HEK293 (cell line): ENCODE results near the gene ZNF410.
A peak's percentile ranks its signal among the peaks of the same experiment; 100 is the strongest.

Experiments used
- CTCF ChIA-PET: fragments of 350-600 bp; formaldehyde crosslinking; extraction: SDS; loops from one replicate; lab custom pipeline; 2021; ENCODE audit warnings: antibody characterized with exemption; lab: Yijun Ruan, JAX
- POLR2A ChIA-PET: fragments of 300-600 bp; formaldehyde crosslinking; extraction: SDS; loops from one replicate; lab custom pipeline; 2020; ENCODE audit warnings: antibody characterized with exemption, inconsistent platforms; lab: Yijun Ruan, JAX
- H3K27ac ChIP-seq: fragments of 200-500 bp; sonication (Bioruptor generic); 2 replicates; pipeline ENCODE4 v1.5.1; 2014; ENCODE audit warnings: low read depth, low read length, control low read depth, inconsistent platforms; ENCODE audit errors: extremely low read depth
- H3K36me3 ChIP-seq, 2 experiments: fragments of 200-500 bp in 1 of 2; sonication (Bioruptor generic) in 1 of 2; 1 replicate in 1 of 2; 2 replicates in 1 of 2; pipeline ENCODE4 v1.5.1; 2014 to 2017; ENCODE audit warnings: inconsistent platforms in 2 of 2, low read length in 2 of 2; ENCODE audit not compliant: control insufficient read depth in 2 of 2, insufficient read depth in 1 of 2
- H3K4me1 ChIP-seq: fragments of 200-500 bp; sonication (Bioruptor generic); 2 replicates; pipeline ENCODE4 v1.5.1; 2014; ENCODE audit warnings: mild to moderate bottlenecking, low read length, inconsistent platforms; ENCODE audit not compliant: control insufficient read depth, insufficient read depth
- H3K4me3 ChIP-seq: 2 replicates; pipeline ENCODE4 v1.5.1; 2011; ENCODE audit warnings: low read depth, mild to moderate bottlenecking, control low read depth, low read length, moderate library complexity
- H3K9me3 ChIP-seq: fragments of 200-500 bp; sonication (Bioruptor generic); 2 replicates; pipeline ENCODE4 v1.5.1; 2014; ENCODE audit warnings: low read depth, low read length, inconsistent platforms; ENCODE audit not compliant: control insufficient read depth, insufficient read depth
- FEZF1 ChIP-seq: fragments of 450-650 bp; formaldehyde crosslinking; IDR thresholded peaks from 2 replicates; pipeline ENCODE4 v1.5.1; 2016; ENCODE audit warnings: missing biosample characterization, missing genetic modification characterization
- HOXA7 ChIP-seq: sonication (generic); formaldehyde crosslinking; IDR thresholded peaks from 2 replicates; pipeline ENCODE4 v1.8.1; 2022; ENCODE audit warnings: missing genetic modification reagents, borderline replicate concordance
- YY1 ChIP-seq: fragments of 450-650 bp; formaldehyde crosslinking; IDR thresholded peaks from 2 replicates; pipeline ENCODE4 v1.5.1; 2018; ENCODE audit warnings: missing biosample characterization, missing genetic modification characterization
- YY2 ChIP-seq: fragments of 450-650 bp; formaldehyde crosslinking; IDR thresholded peaks from 2 replicates; pipeline ENCODE4 v1.5.1; 2016; ENCODE audit warnings: missing biosample characterization, missing genetic modification characterization
- ZBTB1 ChIP-seq: fragments of 450-650 bp; formaldehyde crosslinking; IDR thresholded peaks from 2 replicates; pipeline ENCODE4 v1.5.1; 2016; ENCODE audit warnings: missing biosample characterization, missing genetic modification characterization
- ZBTB48 ChIP-seq: fragments of 450-650 bp; formaldehyde crosslinking; IDR thresholded peaks from 2 replicates; pipeline ENCODE4 v1.5.1; 2016; ENCODE audit warnings: missing biosample characterization, missing genetic modification characterization
- ZFP41 ChIP-seq: fragments of 450-650 bp; formaldehyde crosslinking; IDR thresholded peaks from 2 replicates; pipeline ENCODE4 v1.5.1; 2016; ENCODE audit warnings: missing biosample characterization, missing genetic modification characterization, borderline replicate concordance
- ZNF19 ChIP-seq: fragments of 450-650 bp; formaldehyde crosslinking; IDR thresholded peaks from 2 replicates; pipeline ENCODE4; 2016; ENCODE audit warnings: missing biosample characterization, missing genetic modification characterization, low read depth
- ZNF239 ChIP-seq: fragments of 450-650 bp; formaldehyde crosslinking; IDR thresholded peaks from 2 replicates; pipeline ENCODE4 v1.5.1; 2016; ENCODE audit warnings: missing biosample characterization, missing genetic modification characterization
- ZNF335 ChIP-seq: fragments of 450-650 bp; formaldehyde crosslinking; conservative IDR thresholded peaks from 2 replicates; pipeline ENCODE4 v1.5.1; 2016; ENCODE audit warnings: missing biosample characterization, missing genetic modification characterization
- ZNF423 ChIP-seq: fragments of 450-650 bp; formaldehyde crosslinking; IDR thresholded peaks from 2 replicates; pipeline ENCODE4 v1.5.1; 2016; ENCODE audit warnings: missing biosample characterization, missing genetic modification characterization
- ZNF558 ChIP-seq: fragments of 450-650 bp; formaldehyde crosslinking; IDR thresholded peaks from 2 replicates; pipeline ENCODE4 v1.5.1; 2016; ENCODE audit warnings: missing biosample characterization, missing genetic modification characterization
- ZNF707 ChIP-seq: fragments of 450-650 bp; formaldehyde crosslinking; IDR thresholded peaks from 2 replicates; pipeline ENCODE4 v1.5.1; 2016; ENCODE audit warnings: missing biosample characterization, missing genetic modification characterization
- ZNF747 ChIP-seq: fragments of 450-650 bp; formaldehyde crosslinking; IDR thresholded peaks from 2 replicates; pipeline ENCODE4 v1.5.1; 2016; ENCODE audit warnings: missing biosample characterization, missing genetic modification characterization
- ZNF792 ChIP-seq: fragments of 450-650 bp; formaldehyde crosslinking; IDR thresholded peaks from 2 replicates; pipeline ENCODE4 v1.5.1; 2016; ENCODE audit warnings: missing biosample characterization, missing genetic modification characterization
- TF ChIP-seq, protein P1 (sequence below): fragments of 450-650 bp; formaldehyde crosslinking; conservative IDR thresholded peaks from 2 replicates; pipeline ENCODE4 v1.5.1; 2016; ENCODE audit warnings: low read depth, missing biosample characterization, missing genetic modification characterization
- TF ChIP-seq, protein P2 (sequence below): fragments of 450-650 bp; formaldehyde crosslinking; IDR thresholded peaks from 2 replicates; pipeline ENCODE4 v1.5.1; 2016; ENCODE audit warnings: missing biosample characterization, missing genetic modification characterization, low read depth

Gene ZNF410

GRCh38 chr14:73955674-73956073 is 69.0 kb downstream of the ZNF410 start:
- ChIA-PET POLR2A (no interaction called here), CTCF (no interaction called here)
- no peaks in the 10 kb centered on the region for H3K4me1 ChIP-seq
- no peak overlapping the region for H3K4me3 ChIP-seq
- no peak overlapping the region for H3K27ac ChIP-seq
- H3K9me3 ChIP-seq, result no peaks in the 10 kb centered on the region
- peak; percentile 33; the same call in 1 of the 2 replicates for TF ChIP-seq ZNF335 (tag by site-specific recombination)
- TF ChIP-seq ZNF239 (tag by site-specific recombination), result no peak
- no peak for TF ChIP-seq YY2
- TF ChIP-seq ZNF423 (tag by site-specific recombination), result no peak
- TF ChIP-seq, protein P1, sequence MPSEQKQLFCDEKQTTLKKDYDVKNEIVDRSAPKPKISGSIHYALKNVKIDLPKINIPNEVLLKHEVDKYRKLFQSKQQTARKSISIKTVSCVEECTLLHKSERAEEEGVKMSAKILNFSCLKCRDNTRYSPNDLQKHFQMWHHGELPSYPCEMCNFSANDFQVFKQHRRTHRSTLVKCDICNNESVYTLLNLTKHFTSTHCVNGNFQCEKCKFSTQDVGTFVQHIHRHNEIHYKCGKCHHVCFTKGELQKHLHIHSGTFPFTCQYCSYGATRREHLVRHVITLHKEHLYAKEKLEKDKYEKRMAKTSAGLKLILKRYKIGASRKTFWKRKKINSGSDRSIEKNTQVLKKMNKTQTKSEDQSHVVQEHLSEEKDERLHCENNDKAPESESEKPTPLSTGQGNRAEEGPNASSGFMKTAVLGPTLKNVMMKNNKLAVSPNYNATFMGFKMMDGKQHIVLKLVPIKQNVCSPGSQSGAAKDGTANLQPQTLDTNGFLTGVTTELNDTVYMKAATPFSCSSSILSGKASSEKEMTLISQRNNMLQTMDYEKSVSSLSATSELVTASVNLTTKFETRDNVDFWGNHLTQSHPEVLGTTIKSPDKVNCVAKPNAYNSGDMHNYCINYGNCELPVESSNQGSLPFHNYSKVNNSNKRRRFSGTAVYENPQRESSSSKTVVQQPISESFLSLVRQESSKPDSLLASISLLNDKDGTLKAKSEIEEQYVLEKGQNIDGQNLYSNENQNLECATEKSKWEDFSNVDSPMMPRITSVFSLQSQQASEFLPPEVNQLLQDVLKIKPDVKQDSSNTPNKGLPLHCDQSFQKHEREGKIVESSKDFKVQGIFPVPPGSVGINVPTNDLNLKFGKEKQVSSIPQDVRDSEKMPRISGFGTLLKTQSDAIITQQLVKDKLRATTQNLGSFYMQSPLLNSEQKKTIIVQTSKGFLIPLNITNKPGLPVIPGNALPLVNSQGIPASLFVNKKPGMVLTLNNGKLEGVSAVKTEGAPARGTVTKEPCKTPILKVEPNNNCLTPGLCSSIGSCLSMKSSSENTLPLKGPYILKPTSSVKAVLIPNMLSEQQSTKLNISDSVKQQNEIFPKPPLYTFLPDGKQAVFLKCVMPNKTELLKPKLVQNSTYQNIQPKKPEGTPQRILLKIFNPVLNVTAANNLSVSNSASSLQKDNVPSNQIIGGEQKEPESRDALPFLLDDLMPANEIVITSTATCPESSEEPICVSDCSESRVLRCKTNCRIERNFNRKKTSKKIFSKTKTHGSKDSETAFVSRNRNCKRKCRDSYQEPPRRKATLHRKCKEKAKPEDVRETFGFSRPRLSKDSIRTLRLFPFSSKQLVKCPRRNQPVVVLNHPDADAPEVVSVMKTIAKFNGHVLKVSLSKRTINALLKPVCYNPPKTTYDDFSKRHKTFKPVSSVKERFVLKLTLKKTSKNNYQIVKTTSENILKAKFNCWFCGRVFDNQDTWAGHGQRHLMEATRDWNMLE (tag by site-specific recombination), result no peak
- TF ChIP-seq HOXA7 (CRISPR knock-in tag), result no peak
- TF ChIP-seq ZBTB48 (tag by site-specific recombination), result no peak
- TF ChIP-seq ZNF747, result no peak
- TF ChIP-seq ZNF707 (tag by site-specific recombination), result no peak
- no peak for TF ChIP-seq ZFP41 (tag by site-specific recombination)
- TF ChIP-seq ZNF792 (tag by site-specific recombination), result no peak
- TF ChIP-seq, protein P2, sequence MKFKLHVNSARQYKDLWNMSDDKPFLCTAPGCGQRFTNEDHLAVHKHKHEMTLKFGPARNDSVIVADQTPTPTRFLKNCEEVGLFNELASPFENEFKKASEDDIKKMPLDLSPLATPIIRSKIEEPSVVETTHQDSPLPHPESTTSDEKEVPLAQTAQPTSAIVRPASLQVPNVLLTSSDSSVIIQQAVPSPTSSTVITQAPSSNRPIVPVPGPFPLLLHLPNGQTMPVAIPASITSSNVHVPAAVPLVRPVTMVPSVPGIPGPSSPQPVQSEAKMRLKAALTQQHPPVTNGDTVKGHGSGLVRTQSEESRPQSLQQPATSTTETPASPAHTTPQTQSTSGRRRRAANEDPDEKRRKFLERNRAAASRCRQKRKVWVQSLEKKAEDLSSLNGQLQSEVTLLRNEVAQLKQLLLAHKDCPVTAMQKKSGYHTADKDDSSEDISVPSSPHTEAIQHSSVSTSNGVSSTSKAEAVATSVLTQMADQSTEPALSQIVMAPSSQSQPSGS (tag by site-specific recombination), result peak; percentile 53
- no peak for TF ChIP-seq ZNF19
- H3K36me3 ChIP-seq, result peaks cover 56 to 64% of the 10 kb centered on the region in 2 experiments

GRCh38 chr14:73958591-73958990 is 71.9 kb downstream of the ZNF410 start:
- Histone ChIP-seq H3K9me3 (no peaks in the 10 kb centered on the region), H3K27ac (no peak overlapping the region), H3K4me3 (no peak overlapping the region), H3K36me3 (peaks cover 80 to 86% of the 10 kb centered on the region in 2 experiments), H3K4me1 (no peaks in the 10 kb centered on the region)
- POLR2A ChIA-PET, result no interaction called here
- CTCF ChIA-PET, result interaction anchor here (0.5 to 1.7 kb wide), 2 partner anchors 82 to 291 kb away, joined by 3 read pairs; no protein-coding TSS in a partner anchor
- TF ChIP-seq ZFP41 (tag by site-specific recombination) (no peak), ZNF558 (tag by site-specific recombination) (no peak), YY1 (no peak), FEZF1 (tag by site-specific recombination) (no peak), ZBTB1 (tag by site-specific recombination) (no peak)
- TF ChIP-seq, protein P2 (tag by site-specific recombination), result no peak
